GM23338 (cell line): ENCODE measurements around the gene MAPT.

ENCODE experiments used
- CTCF ChIP-seq, 2 experiments: fragments of 200-600 bp in 1 of 2; sonication (generic) in 1 of 2; conservative IDR thresholded peaks; 2 replicates each; pipeline versions ENCODE4 v1.5.1 to v1.6.1; 2016 to 2017; ENCODE audit warnings: antibody characterized with exemption in 2 of 2, low read depth in 2 of 2, mild to moderate bottlenecking in 2 of 2, moderate library complexity in 1 of 2
- ETS1 ChIP-seq: IDR thresholded peaks from 2 replicates; pipeline ENCODE4 v1.6.1; 2016; ENCODE audit warnings: antibody characterized with exemption
- EZH2 ChIP-seq: fragments of 200-600 bp; sonication (generic); IDR thresholded peaks from one replicate; pipeline ENCODE4 v1.8.0; 2017; ENCODE audit warnings: antibody characterized with exemption, mild to moderate bottlenecking, low read depth; ENCODE audit not compliant: unreplicated experiment
- POLR2AphosphoS5 ChIP-seq: IDR thresholded peaks from 2 replicates; pipeline ENCODE4 v1.6.1; 2016; ENCODE audit warnings: antibody characterized with exemption, low read depth
- REST ChIP-seq: IDR thresholded peaks from one replicate; pipeline ENCODE4 v1.6.1; 2018; ENCODE audit warnings: antibody characterized with exemption; ENCODE audit not compliant: unreplicated experiment

DNA sequence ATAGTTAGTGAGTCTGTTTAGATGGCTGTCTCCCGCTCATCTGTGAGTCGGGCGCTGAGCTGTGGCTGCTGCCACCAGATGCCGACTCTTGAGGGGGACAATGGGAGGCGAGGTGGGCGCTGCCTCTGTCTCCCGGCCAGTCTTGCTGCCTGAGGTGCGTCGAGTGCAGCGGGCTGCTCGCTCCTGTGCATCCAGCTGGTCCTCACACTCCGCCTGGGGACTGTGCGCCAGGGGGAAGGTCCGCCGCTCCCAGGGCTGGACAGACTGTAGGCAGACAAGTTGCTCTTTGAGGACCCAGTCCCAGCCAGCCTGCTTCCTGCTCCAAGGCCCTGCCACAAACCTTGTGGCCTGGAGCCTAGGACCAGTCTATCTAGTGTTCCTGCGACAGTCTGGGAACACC is 137.1 kb downstream of the MAPT start:
- TF ChIP-seq CTCF (conservative IDR thresholded peaks at IDR 0.05; ENCODE audit: low read depth in 2 of 2): no peak
- no peak for TF ChIP-seq EZH2
- no peak for TF ChIP-seq REST
- no peak for TF ChIP-seq ETS1
- no peak; the same call in 1 of the 2 replicates for TF ChIP-seq POLR2AphosphoS5
